Measurements from ENCODE around the gene PLEKHG1. TPM values are rescaled to one million over a fixed set of nuclear protein-coding genes. Genes with fewer than 3 reads are reported as not detected.

PLEKHG1 gene
- polyA plus RNA-seq, 1 donor from 2014 or later = 2.6 TPM

DNA sequence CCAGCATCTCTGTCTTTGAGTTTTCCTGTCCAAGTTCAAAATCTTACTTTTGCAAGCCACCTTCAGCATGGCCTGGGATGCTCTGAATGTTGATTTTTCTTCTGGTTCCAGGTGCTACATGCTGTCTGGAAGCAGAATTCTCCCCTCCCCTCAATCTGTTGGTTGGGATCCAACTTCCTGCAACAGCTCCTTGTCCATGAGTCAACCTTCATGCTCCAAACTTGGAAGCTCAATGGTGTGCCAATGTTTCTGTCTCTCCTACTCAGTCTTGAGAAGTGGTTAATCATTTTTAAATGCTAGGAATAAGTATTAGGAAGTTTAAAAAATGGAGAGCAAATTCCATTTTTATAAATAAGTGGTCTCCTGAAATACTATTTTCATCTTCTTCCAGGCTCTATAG, 33.2 kb upstream of the PLEKHG1 start:
- no peak overlapping the region for H3K4me2 ChIP-seq (ENCODE audit: low read length)
- no peak overlapping the region for H3K27ac ChIP-seq (ENCODE audit: low read length)
- H3K4me3 ChIP-seq (ENCODE audit: low read length) = no peak overlapping the region
- no peaks in the 10 kb centered on the region for H3K27me3 ChIP-seq (ENCODE audit: insufficient read depth, low read depth, low read length)
- H3K9me2 ChIP-seq (ENCODE audit: insufficient read depth, low read length) = no peaks in the 10 kb centered on the region
- no peaks in the 10 kb centered on the region for H4K20me1 ChIP-seq (ENCODE audit: insufficient read depth)
- no peak overlapping the region for H2AFZ ChIP-seq (ENCODE audit: low read depth, low read length)
- H3K79me2 ChIP-seq (replicated peaks; ENCODE audit: insufficient read depth, low read length) = no peaks in the 10 kb centered on the region
- H3K9me3 ChIP-seq (ENCODE audit: low read length) = no peaks in the 10 kb centered on the region
- TF ChIP-seq EZH2 (IDR thresholded peaks at IDR 0.05; ENCODE audit: borderline replicate concordance, insufficient read depth, low read length, poor library complexity, severe bottlenecking) = no peak
- TF ChIP-seq, protein P1, sequence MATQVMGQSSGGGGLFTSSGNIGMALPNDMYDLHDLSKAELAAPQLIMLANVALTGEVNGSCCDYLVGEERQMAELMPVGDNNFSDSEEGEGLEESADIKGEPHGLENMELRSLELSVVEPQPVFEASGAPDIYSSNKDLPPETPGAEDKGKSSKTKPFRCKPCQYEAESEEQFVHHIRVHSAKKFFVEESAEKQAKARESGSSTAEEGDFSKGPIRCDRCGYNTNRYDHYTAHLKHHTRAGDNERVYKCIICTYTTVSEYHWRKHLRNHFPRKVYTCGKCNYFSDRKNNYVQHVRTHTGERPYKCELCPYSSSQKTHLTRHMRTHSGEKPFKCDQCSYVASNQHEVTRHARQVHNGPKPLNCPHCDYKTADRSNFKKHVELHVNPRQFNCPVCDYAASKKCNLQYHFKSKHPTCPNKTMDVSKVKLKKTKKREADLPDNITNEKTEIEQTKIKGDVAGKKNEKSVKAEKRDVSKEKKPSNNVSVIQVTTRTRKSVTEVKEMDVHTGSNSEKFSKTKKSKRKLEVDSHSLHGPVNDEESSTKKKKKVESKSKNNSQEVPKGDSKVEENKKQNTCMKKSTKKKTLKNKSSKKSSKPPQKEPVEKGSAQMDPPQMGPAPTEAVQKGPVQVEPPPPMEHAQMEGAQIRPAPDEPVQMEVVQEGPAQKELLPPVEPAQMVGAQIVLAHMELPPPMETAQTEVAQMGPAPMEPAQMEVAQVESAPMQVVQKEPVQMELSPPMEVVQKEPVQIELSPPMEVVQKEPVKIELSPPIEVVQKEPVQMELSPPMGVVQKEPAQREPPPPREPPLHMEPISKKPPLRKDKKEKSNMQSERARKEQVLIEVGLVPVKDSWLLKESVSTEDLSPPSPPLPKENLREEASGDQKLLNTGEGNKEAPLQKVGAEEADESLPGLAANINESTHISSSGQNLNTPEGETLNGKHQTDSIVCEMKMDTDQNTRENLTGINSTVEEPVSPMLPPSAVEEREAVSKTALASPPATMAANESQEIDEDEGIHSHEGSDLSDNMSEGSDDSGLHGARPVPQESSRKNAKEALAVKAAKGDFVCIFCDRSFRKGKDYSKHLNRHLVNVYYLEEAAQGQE (IDR thresholded peaks at IDR 0.05; ENCODE audit: borderline replicate concordance) = no peak
- H3F3A ChIP-seq (ENCODE audit: insufficient read depth, low read length, poor library complexity, severe bottlenecking) = no peaks in the 10 kb centered on the region
- H3K9ac ChIP-seq (ENCODE audit: low read length) = no peak overlapping the region
- H3K36me3 ChIP-seq (ENCODE audit: insufficient read depth, low read length) = no peaks in the 10 kb centered on the region

GRCh38 chr6:150567380-150567779, 32.3 kb upstream of the PLEKHG1 start:
- Histone ChIP-seq H3F3A (ENCODE audit: insufficient read depth, low read length, poor library complexity, severe bottlenecking) (no peaks in the 10 kb centered on the region), H3K9me2 (ENCODE audit: insufficient read depth, low read length) (no peaks in the 10 kb centered on the region), H2AFZ (ENCODE audit: low read depth, low read length) (no peak overlapping the region), H4K20me1 (ENCODE audit: insufficient read depth) (no peaks in the 10 kb centered on the region), H3K36me3 (ENCODE audit: insufficient read depth, low read length) (no peaks in the 10 kb centered on the region), H3K27ac (ENCODE audit: low read length) (no peak overlapping the region), H3K4me2 (ENCODE audit: low read length) (no peak overlapping the region), H3K4me3 (ENCODE audit: low read length) (no peak overlapping the region), H3K9ac (ENCODE audit: low read length) (no peak overlapping the region), H3K79me2 (replicated peaks; ENCODE audit: insufficient read depth, low read length) (no peaks in the 10 kb centered on the region), H3K27me3 (ENCODE audit: insufficient read depth, low read depth, low read length) (no peaks in the 10 kb centered on the region), H3K9me3 (ENCODE audit: low read length) (no peaks in the 10 kb centered on the region)
- TF ChIP-seq POLR2AphosphoS5 (IDR thresholded peaks at IDR 0.05) (no peak), RAD21 (conservative IDR thresholded peaks at IDR 0.05) (no peak), TAF1 (IDR thresholded peaks at IDR 0.05; ENCODE audit: low read depth) (no peak), MXI1 (conservative IDR thresholded peaks at IDR 0.05; ENCODE audit: poor library complexity, severe bottlenecking) (no peak)

DNA sequence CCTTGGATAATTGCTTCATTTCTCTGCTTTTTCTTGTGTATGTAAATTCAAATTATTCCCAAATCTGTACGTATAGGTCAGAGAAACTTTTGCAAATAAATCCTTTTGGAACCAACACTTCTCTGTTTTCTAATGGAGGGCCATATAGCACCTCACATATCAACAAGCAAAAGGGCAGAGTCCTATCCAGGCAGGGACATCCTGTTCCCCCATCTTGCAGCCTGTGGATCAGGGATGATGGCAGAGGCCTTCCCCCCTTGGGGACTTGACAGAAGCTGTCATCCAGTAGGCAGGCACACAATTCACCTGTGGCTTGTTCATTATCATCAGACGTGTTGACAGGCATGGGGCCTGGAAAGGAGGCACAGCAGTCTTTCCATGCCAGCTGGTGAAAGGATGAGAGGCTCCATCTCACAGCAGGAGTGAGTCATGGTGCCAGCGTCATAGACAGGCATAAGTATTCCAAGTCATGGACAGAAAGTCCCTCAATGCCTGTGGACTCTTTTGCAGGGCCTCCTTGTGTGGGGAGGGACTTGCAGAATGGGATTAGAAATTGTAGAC, 31.8 kb upstream of the PLEKHG1 start:
- H3K79me2 ChIP-seq (replicated peaks; ENCODE audit: insufficient read depth, low read length) = no peaks in the 10 kb centered on the region
- H2AFZ ChIP-seq (ENCODE audit: low read depth, low read length) = no peak overlapping the region
- H3K27ac ChIP-seq (ENCODE audit: low read length) = no peak overlapping the region
- H3F3A ChIP-seq (ENCODE audit: insufficient read depth, low read length, poor library complexity, severe bottlenecking) = no peaks in the 10 kb centered on the region
- no peaks in the 10 kb centered on the region for H4K20me1 ChIP-seq (ENCODE audit: insufficient read depth)
- no peak overlapping the region for H3K9ac ChIP-seq (ENCODE audit: low read length)
- no peaks in the 10 kb centered on the region for H3K9me3 ChIP-seq (ENCODE audit: low read length)
- no peaks in the 10 kb centered on the region for H3K36me3 ChIP-seq (ENCODE audit: insufficient read depth, low read length)
- no peaks in the 10 kb centered on the region for H3K9me2 ChIP-seq (ENCODE audit: insufficient read depth, low read length)
- no peaks in the 10 kb centered on the region for H3K27me3 ChIP-seq (ENCODE audit: insufficient read depth, low read depth, low read length)
- no peak overlapping the region for H3K4me3 ChIP-seq (ENCODE audit: low read length)
- TF ChIP-seq EP300 (conservative IDR thresholded peaks at IDR 0.05; ENCODE audit: poor library complexity, severe bottlenecking) (peak; percentile 33), TAF1 (IDR thresholded peaks at IDR 0.05; ENCODE audit: low read depth) (no peak)
- no peak overlapping the region for H3K4me2 ChIP-seq (ENCODE audit: low read length)

All from neural cell (in vitro differentiated cells).